ENCODE results near the gene EXOSC5. TPM values are rescaled to one million over a fixed set of nuclear protein-coding genes. Genes with fewer than 3 reads are reported as not detected.

Gene EXOSC5
- total and polyA plus RNA-seq, 2 of the 13 experiments (the other 11 are each of a cell fraction or from before 2014, with no cell fraction given): 24.1 to 26.5 TPM

DNA sequence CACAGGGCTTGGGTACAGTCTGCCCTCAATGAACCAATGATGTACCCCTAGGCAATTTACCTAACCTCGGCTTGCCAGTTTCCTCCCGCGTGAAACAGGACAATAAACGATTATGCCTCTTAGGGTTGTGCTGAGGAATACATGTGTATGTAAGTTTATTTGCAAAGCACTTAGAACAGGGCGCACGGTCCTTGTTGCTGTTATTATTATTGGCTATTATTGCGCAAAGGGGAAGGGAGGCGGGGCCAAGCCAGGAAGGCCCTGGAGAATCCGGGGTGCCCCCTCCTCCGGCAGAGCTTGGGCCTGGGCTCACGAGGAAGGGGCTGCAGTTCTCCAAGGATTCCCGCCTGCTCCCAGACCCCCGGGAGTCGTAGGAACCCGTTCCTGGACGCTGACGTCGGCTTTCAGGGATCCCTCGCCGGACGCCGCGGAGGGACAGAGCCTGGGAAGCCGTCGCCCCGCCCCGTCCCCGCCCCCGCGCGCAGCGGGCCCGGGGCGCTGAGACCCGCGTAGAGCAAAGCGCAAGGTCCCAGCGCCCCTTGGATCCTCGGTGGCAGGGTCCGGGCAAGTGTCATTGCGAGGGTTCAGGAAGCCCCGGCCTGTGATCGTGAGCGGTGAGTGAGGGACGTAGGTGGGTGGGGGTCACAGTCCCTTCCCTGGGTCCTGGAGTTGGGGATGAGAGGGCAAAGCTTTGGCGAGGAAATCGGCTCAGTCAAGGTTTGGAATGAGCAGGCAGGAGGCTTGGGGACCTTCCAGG, 20.7 kb downstream of the EXOSC5 start, which contains the start of gene TMEM91 (continued):
- TF ChIP-seq IKZF5 (CRISPR knock-in tag; IDR thresholded peaks at IDR 0.05): no peak
- no peak; the same call in 1 of the 2 replicates for TF ChIP-seq MYC (CRISPR knock-in tag; IDR thresholded peaks at IDR 0.05; ENCODE audit: borderline replicate concordance)
- TF ChIP-seq, protein P1, sequence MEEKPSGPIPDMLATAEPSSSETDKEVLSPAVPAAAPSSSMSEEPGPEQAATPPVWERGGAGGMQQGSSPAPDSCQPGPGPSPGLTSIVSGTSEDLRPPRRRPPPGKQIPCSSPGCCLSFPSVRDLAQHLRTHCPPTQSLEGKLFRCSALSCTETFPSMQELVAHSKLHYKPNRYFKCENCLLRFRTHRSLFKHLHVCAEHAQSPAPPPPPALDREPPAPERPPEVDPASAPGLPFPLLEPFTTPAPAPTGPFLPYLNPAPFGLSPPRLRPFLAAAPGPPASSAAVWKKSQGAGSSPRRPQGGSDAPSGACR (CRISPR knock-in tag; IDR thresholded peaks at IDR 0.05): no peak
- TF ChIP-seq, protein P2, sequence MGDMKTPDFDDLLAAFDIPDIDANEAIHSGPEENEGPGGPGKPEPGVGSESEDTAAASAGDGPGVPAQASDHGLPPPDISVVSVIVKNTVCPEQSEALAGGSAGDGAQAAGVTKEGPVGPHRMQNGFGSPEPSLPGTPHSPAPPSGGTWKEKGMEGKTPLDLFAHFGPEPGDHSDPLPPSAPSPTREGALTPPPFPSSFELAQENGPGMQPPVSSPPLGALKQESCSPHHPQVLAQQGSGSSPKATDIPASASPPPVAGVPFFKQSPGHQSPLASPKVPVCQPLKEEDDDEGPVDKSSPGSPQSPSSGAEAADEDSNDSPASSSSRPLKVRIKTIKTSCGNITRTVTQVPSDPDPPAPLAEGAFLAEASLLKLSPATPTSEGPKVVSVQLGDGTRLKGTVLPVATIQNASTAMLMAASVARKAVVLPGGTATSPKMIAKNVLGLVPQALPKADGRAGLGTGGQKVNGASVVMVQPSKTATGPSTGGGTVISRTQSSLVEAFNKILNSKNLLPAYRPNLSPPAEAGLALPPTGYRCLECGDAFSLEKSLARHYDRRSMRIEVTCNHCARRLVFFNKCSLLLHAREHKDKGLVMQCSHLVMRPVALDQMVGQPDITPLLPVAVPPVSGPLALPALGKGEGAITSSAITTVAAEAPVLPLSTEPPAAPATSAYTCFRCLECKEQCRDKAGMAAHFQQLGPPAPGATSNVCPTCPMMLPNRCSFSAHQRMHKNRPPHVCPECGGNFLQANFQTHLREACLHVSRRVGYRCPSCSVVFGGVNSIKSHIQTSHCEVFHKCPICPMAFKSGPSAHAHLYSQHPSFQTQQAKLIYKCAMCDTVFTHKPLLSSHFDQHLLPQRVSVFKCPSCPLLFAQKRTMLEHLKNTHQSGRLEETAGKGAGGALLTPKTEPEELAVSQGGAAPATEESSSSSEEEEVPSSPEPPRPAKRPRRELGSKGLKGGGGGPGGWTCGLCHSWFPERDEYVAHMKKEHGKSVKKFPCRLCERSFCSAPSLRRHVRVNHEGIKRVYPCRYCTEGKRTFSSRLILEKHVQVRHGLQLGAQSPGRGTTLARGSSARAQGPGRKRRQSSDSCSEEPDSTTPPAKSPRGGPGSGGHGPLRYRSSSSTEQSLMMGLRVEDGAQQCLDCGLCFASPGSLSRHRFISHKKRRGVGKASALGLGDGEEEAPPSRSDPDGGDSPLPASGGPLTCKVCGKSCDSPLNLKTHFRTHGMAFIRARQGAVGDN (CRISPR knock-in tag; IDR thresholded peaks at IDR 0.05): peak; percentile 84
- no peak for TF ChIP-seq SOX13 (IDR thresholded peaks at IDR 0.05)
- no peak for TF ChIP-seq SOX13 (CRISPR knock-in tag; conservative IDR thresholded peaks at IDR 0.05 in 1 of 2, IDR thresholded peaks at IDR 0.05 in 1 of 2)
- TF ChIP-seq KLF16 (CRISPR knock-in tag; IDR thresholded peaks at IDR 0.05): no peak
- 0 out of 2 replicates have a peak, but pooled peaks have one; percentile 27 for TF ChIP-seq ARNT2 (CRISPR knock-in tag; IDR thresholded peaks at IDR 0.05; ENCODE audit: low read depth)
- no peak for TF ChIP-seq MEIS1 (CRISPR knock-in tag; IDR thresholded peaks at IDR 0.05; ENCODE audit: borderline replicate concordance)
- TF ChIP-seq SP2 (CRISPR knock-in tag; IDR thresholded peaks at IDR 0.05): no peak
- no peak for TF ChIP-seq ZNF331 (CRISPR knock-in tag; IDR thresholded peaks at IDR 0.05)
- peak; percentile 30; the same call in 1 of the 2 replicates for TF ChIP-seq SIN3A (IDR thresholded peaks at IDR 0.05; ENCODE audit: borderline replicate concordance, low read depth, low read length)
- no peak for TF ChIP-seq ZNF564 (CRISPR knock-in tag; IDR thresholded peaks at IDR 0.05)
- no peak for TF ChIP-seq ZNF549 (CRISPR knock-in tag; IDR thresholded peaks at IDR 0.05)
- TF ChIP-seq ATF5 (CRISPR knock-in tag; IDR thresholded peaks at IDR 0.05; ENCODE audit: low read depth): no peak
- TF ChIP-seq, protein P3, sequence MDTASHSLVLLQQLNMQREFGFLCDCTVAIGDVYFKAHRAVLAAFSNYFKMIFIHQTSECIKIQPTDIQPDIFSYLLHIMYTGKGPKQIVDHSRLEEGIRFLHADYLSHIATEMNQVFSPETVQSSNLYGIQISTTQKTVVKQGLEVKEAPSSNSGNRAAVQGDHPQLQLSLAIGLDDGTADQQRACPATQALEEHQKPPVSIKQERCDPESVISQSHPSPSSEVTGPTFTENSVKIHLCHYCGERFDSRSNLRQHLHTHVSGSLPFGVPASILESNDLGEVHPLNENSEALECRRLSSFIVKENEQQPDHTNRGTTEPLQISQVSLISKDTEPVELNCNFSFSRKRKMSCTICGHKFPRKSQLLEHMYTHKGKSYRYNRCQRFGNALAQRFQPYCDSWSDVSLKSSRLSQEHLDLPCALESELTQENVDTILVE (CRISPR knock-in tag; IDR thresholded peaks at IDR 0.05): no peak
- peak; percentile 65; the same call in 1 of the 2 replicates for TF ChIP-seq TBX2 (CRISPR knock-in tag; IDR thresholded peaks at IDR 0.05; ENCODE audit: borderline replicate concordance)
